Ovary (tissue), 9 donors: ENCODE data around the gene LRMDA. TPM values are rescaled to one million over a fixed set of nuclear protein-coding genes. Genes with fewer than 3 reads are reported as not detected.

Experiments used
- DNase-seq, 5 donors: peaks; one replicate each; pipeline ENCODE4 v3.0.0-alpha.2; 2019 to 2020
- H3K27ac ChIP-seq, 2 donors: fragments of 200-600 bp; one replicate each; pipeline versions ENCODE4 v1.5.1 to v1.8.0; 2019 to 2022
- H3K27me3 ChIP-seq: fragments of 200-600 bp; one replicate; pipeline ENCODE4 v1.8.0; 2022
- H3K36me3 ChIP-seq: fragments of 200-600 bp; sonication (generic); one replicate; pipeline ENCODE4 v1.5.1; 2019
- H3K4me1 ChIP-seq: one replicate; pipeline ENCODE4 v1.8.1; 2013; ENCODE audit warnings: mild to moderate bottlenecking, moderate library complexity; ENCODE audit not compliant: insufficient read depth
- H3K4me3 ChIP-seq: fragments of 200-600 bp; sonication (generic); one replicate; pipeline ENCODE4 v1.5.1; 2017
- H3K9me3 ChIP-seq, 2 donors: fragments of 200-600 bp in 1 of 2; sonication (generic) in 1 of 2; one replicate each; pipeline versions ENCODE4 v1.5.1 to v1.8.1; 2013 to 2019; ENCODE audit warnings: mild to moderate bottlenecking in 1 of 2, moderate library complexity in 1 of 2
- CTCF ChIP-seq, 3 donors: fragments of 450-650 bp in 2 of 3; fragments of 200-600 bp in 1 of 3; IDR thresholded peaks; one replicate each; pipeline versions ENCODE4 v1.5.1 to v1.8.0; 2016 to 2022; ENCODE audit warnings: antibody characterized with exemption in 3 of 3, mild to moderate bottlenecking in 1 of 3
- EP300 ChIP-seq: sonication (generic); formaldehyde crosslinking; IDR thresholded peaks from one replicate; pipeline ENCODE4 v1.6.1; 2017; ENCODE audit warnings: antibody characterized with exemption
- POLR2A ChIP-seq: fragments of 450-650 bp; IDR thresholded peaks from one replicate; pipeline ENCODE4 v1.6.1; 2017; ENCODE audit warnings: antibody characterized with exemption, mild to moderate bottlenecking, moderate library complexity
- WGBS, 3 donors: extraction: QIAGEN DNeasy Blood & Tissue Kit in 1 of 3; methylation state at CpG; one replicate each; pipeline versions ENCODE4 v1.1.5 to v1.1.7; 2013 to 2017; 5-methylcytosine and 5-hydroxymethylcytosine counted together
- intact Hi-C, 4 donors: fragments of 100-400 bp; cut with DNase I; formaldehyde crosslinking; loops; one replicate each; pipeline versions ENCODE4 v1.11.0 to v1.15.1; 2022 to 2023
- polyA plus RNA-seq, 2 donors: library from polyadenylated mRNA; stranded (reverse); fragments of 200-250 nt in 1 of 2; fragments of 350-450 nt in 1 of 2; fragmentation: Illumina TruSeq in 1 of 2; extraction: RNeasy Lipid Tissue Mini Kit (QIAGEN cat#74804) in 1 of 2; gene quantifications; one replicate each; pipeline ENCODE4 v1.2.3, GENCODE V29; 2013 to 2014
- total RNA-seq, 7 donors: library from RNA; depleted of rRNA in 2 of 7; stranded (reverse); fragments of >200 nt in 2 of 7; fragmentation: NEBNext Ultra II Directional in 3 of 7; extraction: Animal tissue kit (Norgen Biotek cat#: 25700) in 3 of 7; gene quantifications; one replicate each; pipeline versions ENCODE4 v1.1.0 to v1.2.4, GENCODE V29; 2016 to 2023
- donor health status: DM: no; HTN: no; CAD: no; lungs with moderate emphysema.
- donor health status: DM: no; HTN: no; CAD: no.
- donor health status: Bipolar disorder and iron deficiency.
- donor health status: DM: yes; HTN: yes; CAD: no.
- donor health status: DM: no; HTN: no; CAD: no.
- donor health status: DM: yes; HTN: yes; CAD: no.

Gene LRMDA
- total and polyA plus RNA-seq, 9 donors, result 14.8 to 30.7 (median 22.9) TPM

GRCh38 chr10:76514321-76514720, 1082.9 kb downstream of the LRMDA start:
- H3K9me3 ChIP-seq, result no peaks in the 10 kb centered on the region
- H3K27me3 ChIP-seq, result no peaks in the 10 kb centered on the region
- no peak for DNase-seq
- intact Hi-C loops, result no loop called here
- no peaks in the 10 kb centered on the region for H3K36me3 ChIP-seq
- no peak for TF ChIP-seq CTCF (IDR thresholded peaks at IDR 0.05)
- no peak for TF ChIP-seq POLR2A
- no peak for TF ChIP-seq EP300
- H3K27ac ChIP-seq, result no peak overlapping the region
- H3K4me3 ChIP-seq, result no peak overlapping the region
- H3K4me1 ChIP-seq, result no peaks in the 10 kb centered on the region
- WGBS, 3 donors, result 88 to 100% (median 97%) methylated on average over 2 of the region's 2 CpGs

- Histone ChIP-seq H3K36me3 (no peaks in the 10 kb centered on the region), H3K4me1 (no peaks in the 10 kb centered on the region), H3K27ac (no peak overlapping the region), H3K4me3 (no peak overlapping the region), H3K27me3 (no peaks in the 10 kb centered on the region), H3K9me3 (no peaks in the 10 kb centered on the region)
- intact Hi-C loops, result no loop called here
- WGBS, 3 donors, result 85 to 93% (median 90%) methylated on average over 1 of the region's 1 CpG
- TF ChIP-seq EP300 (no peak), CTCF (IDR thresholded peaks at IDR 0.05) (no peak)
- no peak for DNase-seq
Measured at GRCh38 chr10:76514869-76515268, 1083.4 kb downstream of the LRMDA start.

GRCh38 chr10:76522547-76522946, 1091.1 kb downstream of the LRMDA start:
- intact Hi-C loops, result no loop called here
- DNase-seq, result no peak
- TF ChIP-seq EP300 (no peak), POLR2A (no peak), CTCF (IDR thresholded peaks at IDR 0.05) (no peak)
- Histone ChIP-seq H3K27ac (no peak overlapping the region), H3K4me3 (no peak overlapping the region), H3K4me1 (no peaks in the 10 kb centered on the region), H3K9me3 (no peaks in the 10 kb centered on the region), H3K36me3 (no peaks in the 10 kb centered on the region), H3K27me3 (no peaks in the 10 kb centered on the region)
- WGBS, 3 donors, result 76 to 95% (median 79%) methylated on average over 7 of the region's 7 CpGs

GRCh38 chr10:76523246-76523645, 1091.8 kb downstream of the LRMDA start:
- no peaks in the 10 kb centered on the region for H3K27me3 ChIP-seq
- H3K27ac ChIP-seq, result peak overlapping the region in 1 of 2 donors; percentile 0
- H3K36me3 ChIP-seq, result no peaks in the 10 kb centered on the region
- H3K9me3 ChIP-seq, result no peaks in the 10 kb centered on the region
- 21 to 24% (median 22%) methylated on average over 5 of the region's 5 CpGs for WGBS, 3 donors
- H3K4me3 ChIP-seq, result no peak overlapping the region
- no peaks in the 10 kb centered on the region for H3K4me1 ChIP-seq
- intact Hi-C loops, result no loop called here
- no peak for TF ChIP-seq CTCF (IDR thresholded peaks at IDR 0.05)
- no peak for TF ChIP-seq POLR2A
- TF ChIP-seq EP300, result no peak
- peak; percentile 47 to 78 (median 64) for DNase-seq
